AG10803 (cell line): ENCODE measurements around the gene UFM1.
"Not testable (repeated sequence)": the region's sequence is repeated elsewhere in the genome, so short reads cannot be mapped to it uniquely, and the experiment has no call there.

Source experiments
- DNase-seq: peaks from one replicate; pipeline ENCODE4 v3.0.0; 2010; ENCODE audit warnings: low read depth
- H3K4me3 ChIP-seq: 2 replicates; pipeline ENCODE4 v1.5.1; 2011; ENCODE audit warnings: mild to moderate bottlenecking, low read length, control low read depth
- TF ChIP-seq, protein P1 (sequence below): conservative IDR thresholded peaks from 2 replicates; pipeline ENCODE4 v1.5.1; 2011; ENCODE audit warnings: mild to moderate bottlenecking, low read length, control low read depth, inconsistent platforms

The UFM1 gene

DNA sequence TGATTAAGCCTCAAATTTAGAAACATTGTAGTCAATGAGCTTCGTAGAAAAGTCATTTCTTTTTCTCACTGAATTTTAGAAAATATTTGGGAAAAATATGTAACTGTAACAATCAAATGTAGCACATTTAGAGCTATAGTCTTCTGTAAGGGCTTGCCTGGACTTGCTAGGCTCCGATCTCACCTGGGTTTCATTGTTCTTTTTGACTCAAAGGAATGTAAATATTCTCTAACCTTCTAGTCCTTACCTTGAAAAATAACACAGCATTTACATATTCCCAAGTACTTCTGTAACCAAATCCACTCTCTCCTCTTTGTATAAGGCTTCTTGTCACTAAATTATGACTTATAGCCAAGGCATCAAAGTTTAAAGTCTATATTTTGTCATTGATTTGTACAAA is 2.9 kb upstream of the UFM1 start:
- no peak overlapping the region for H3K4me3 ChIP-seq
- TF ChIP-seq, protein P1, sequence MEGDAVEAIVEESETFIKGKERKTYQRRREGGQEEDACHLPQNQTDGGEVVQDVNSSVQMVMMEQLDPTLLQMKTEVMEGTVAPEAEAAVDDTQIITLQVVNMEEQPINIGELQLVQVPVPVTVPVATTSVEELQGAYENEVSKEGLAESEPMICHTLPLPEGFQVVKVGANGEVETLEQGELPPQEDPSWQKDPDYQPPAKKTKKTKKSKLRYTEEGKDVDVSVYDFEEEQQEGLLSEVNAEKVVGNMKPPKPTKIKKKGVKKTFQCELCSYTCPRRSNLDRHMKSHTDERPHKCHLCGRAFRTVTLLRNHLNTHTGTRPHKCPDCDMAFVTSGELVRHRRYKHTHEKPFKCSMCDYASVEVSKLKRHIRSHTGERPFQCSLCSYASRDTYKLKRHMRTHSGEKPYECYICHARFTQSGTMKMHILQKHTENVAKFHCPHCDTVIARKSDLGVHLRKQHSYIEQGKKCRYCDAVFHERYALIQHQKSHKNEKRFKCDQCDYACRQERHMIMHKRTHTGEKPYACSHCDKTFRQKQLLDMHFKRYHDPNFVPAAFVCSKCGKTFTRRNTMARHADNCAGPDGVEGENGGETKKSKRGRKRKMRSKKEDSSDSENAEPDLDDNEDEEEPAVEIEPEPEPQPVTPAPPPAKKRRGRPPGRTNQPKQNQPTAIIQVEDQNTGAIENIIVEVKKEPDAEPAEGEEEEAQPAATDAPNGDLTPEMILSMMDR: no peak
- DNase-seq: no peak

DNA sequence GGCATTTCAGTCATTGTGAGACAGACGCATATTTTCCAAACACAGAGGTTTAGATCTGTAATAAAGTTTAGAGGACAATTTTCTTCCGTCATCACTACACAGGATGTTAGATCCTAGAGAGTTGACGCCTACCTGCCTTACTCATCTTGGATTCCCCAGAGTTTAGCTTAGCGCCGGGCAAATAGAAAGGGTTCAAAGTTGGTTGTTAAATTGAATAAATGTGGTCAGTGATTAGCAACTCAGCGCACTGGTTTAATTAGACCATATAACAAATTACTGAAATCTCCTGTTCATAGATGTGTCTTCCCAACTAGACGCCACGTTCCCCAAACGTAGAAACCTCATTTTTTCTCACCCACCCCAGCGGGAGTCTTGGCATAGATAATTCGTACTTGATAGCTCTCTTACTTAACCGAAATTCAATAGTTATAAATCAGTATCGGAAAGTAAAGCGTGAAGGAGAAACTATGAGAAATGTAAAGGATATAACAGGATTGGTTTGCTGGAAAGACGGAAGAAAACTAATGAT is 726 bp upstream of the UFM1 start:
- peak; percentile 29 for DNase-seq
- H3K4me3 ChIP-seq: peak overlapping the region; percentile 88
- TF ChIP-seq, protein P1: no peak

GRCh38 chr13:38350114-38350617 is 515 bp downstream of the UFM1 start:
- TF ChIP-seq, protein P1: 0 out of 2 replicates have a peak, but pooled peaks have one; percentile 3
- peak; percentile 54 for DNase-seq
- peak overlapping the region; percentile 88 for H3K4me3 ChIP-seq

- no peak for DNase-seq
- TF ChIP-seq, protein P1: no peak
These were observed 6.0 kb downstream of the UFM1 start for GRCh38 chr13:38355595-38356119.

DNA sequence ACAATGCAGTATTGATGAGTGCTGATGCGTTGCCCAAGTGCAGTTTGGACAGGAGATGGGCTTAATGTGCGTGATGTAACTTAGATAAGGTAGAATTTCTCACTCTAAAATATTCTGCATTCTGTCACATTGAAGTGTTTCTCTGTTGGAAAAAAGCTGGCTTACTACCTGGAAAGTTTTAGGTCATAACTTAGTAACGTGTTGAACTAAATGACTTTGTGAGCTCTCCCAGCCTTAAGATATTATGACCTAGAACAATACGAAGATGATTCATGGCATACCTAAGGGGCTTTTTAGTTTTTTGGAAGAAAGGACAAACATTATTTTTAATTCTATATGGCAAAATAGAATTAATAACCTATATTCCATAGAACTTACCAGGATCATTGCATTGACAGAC is 9.0 kb downstream of the UFM1 start:
- TF ChIP-seq, protein P1: no peak
- no peak overlapping the region for H3K4me3 ChIP-seq
- DNase-seq: no peak

More at GRCh38 chr13:38355595-38356119, 6.0 kb downstream of the UFM1 start:
- H3K4me3 ChIP-seq: no peak overlapping the region

DNA sequence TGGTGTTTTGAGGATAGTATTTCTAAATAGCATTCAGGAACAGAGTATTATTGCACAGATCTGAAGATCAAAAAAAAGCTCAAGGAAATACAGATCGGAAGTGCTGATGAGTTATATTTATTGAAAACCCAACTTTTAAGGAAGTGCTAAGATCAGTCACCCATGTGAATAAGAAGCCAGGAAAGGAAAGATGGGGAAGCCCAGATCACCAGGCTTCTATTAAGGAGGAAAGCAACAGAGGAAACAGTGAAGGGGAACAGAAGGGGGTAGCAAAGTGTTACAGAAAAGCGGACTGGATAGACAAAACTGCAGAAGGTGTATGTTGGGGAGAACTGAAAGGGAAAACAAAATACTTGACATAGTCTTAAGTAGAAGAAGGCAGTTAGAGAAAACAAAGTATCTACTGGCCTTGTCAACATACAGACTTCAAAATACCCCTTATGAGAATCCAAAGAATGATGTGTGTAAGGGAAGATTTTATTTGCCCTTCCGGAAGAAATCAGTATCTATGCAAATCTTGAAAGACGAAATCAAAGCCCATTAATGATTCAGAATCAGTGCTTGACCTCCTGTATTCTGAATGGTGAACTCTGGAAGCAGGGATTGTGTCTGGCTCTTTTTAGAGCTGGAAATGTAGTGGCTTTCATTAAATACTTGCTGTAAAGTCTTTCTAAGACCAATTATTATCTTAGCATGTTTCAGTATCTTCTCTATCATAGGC is 12.1 kb downstream of the UFM1 start:
- no peak for DNase-seq
- H3K4me3 ChIP-seq: no peak overlapping the region
- TF ChIP-seq, protein P1: no peak

GRCh38 chr13:38363219-38363618 is 13.6 kb downstream of the UFM1 start:
- H3K4me3 ChIP-seq: no peak overlapping the region
- no peak for DNase-seq
- TF ChIP-seq, protein P1: no peak

GRCh38 chr13:38363746-38364145 is 14.1 kb downstream of the UFM1 start:
- not testable (repeated sequence) for DNase-seq, H3K4me3 ChIP-seq
